GM12878 (cell line): Measurements from ENCODE around the gene CNOT3.

ENCODE experiments used
- CHD4 ChIP-seq: fragments of 200-600 bp; sonication (generic); IDR thresholded peaks from 2 replicates; pipeline ENCODE4 v1.6.1; 2016; ENCODE audit warnings: mild to moderate bottlenecking
- CTCF ChIP-seq, 3 experiments: IDR thresholded peaks in 2 of 3; conservative IDR thresholded peaks in 1 of 3; 2 replicates each; pipeline ENCODE4 v1.5.1; 2011; ENCODE audit warnings: low read depth in 3 of 3, low read length in 3 of 3, mild to moderate bottlenecking in 3 of 3, control low read depth in 2 of 3, moderate library complexity in 2 of 3, inconsistent platforms in 1 of 3, mixed read lengths in 1 of 3; ENCODE audit not compliant: control insufficient read depth in 2 of 3, insufficient read depth in 1 of 3; ENCODE audit errors: extremely low read depth in 1 of 3
- EGR1 ChIP-seq, 2 experiments: IDR thresholded peaks; 1 replicate in 1 of 2; 2 replicates in 1 of 2; pipeline ENCODE4 v1.6.1; 2011 to 2012; ENCODE audit warnings: low read depth in 2 of 2, low read length in 2 of 2, borderline replicate concordance in 1 of 2, mild to moderate bottlenecking in 1 of 2, moderate library complexity in 1 of 2
- HCFC1 ChIP-seq: fragments of 150-350 bp; IDR thresholded peaks from 2 replicates; pipeline ENCODE4 v1.6.1; 2014; ENCODE audit warnings: low read length
- JUND ChIP-seq: IDR thresholded peaks from 2 replicates; pipeline ENCODE4 v1.6.1; 2012; ENCODE audit warnings: low read depth, mild to moderate bottlenecking, low read length, improper control_type of control experiment, moderate library complexity
- MAX ChIP-seq: IDR thresholded peaks from 2 replicates; pipeline ENCODE4 v1.6.1; 2012; ENCODE audit warnings: low read depth, low read length, improper control_type of control experiment
- PBX3 ChIP-seq: IDR thresholded peaks from 2 replicates; pipeline ENCODE4 v1.6.1; 2011; ENCODE audit warnings: mild to moderate bottlenecking, low read depth, low read length, moderate library complexity; ENCODE audit not compliant: insufficient replicate concordance
- POLR2AphosphoS5 ChIP-seq: IDR thresholded peaks from 2 replicates; pipeline ENCODE4 v1.6.1; 2011; ENCODE audit warnings: mild to moderate bottlenecking, low read length, inconsistent platforms
- SMC3 ChIP-seq: IDR thresholded peaks from 2 replicates; pipeline ENCODE4 v1.6.1; 2011; ENCODE audit warnings: low read length, improper control_type of control experiment, borderline replicate concordance
- USF2 ChIP-seq: IDR thresholded peaks from 2 replicates; pipeline ENCODE4 v1.6.1; 2011; ENCODE audit warnings: low read depth, low read length, improper control_type of control experiment, borderline replicate concordance

- no peak for TF ChIP-seq USF2
- TF ChIP-seq EGR1 (IDR thresholded peaks at IDR 0.05; ENCODE audit: borderline replicate concordance in 1 of 2, low read depth in 2 of 2, low read length in 2 of 2), result no peak
- no peak for TF ChIP-seq CTCF (IDR thresholded peaks at IDR 0.05 in 2 of 3, conservative IDR thresholded peaks at IDR 0.05 in 1 of 3; ENCODE audit: control insufficient read depth in 2 of 3, extremely low read depth in 1 of 3, insufficient read depth in 1 of 3, low read depth in 3 of 3, low read length in 3 of 3)
- TF ChIP-seq CHD4, result no peak
- TF ChIP-seq PBX3, result no peak
- no peak for TF ChIP-seq HCFC1
- no peak for TF ChIP-seq POLR2AphosphoS5
- no peak for TF ChIP-seq SMC3
- TF ChIP-seq MAX, result no peak
- TF ChIP-seq JUND, result no peak
These were observed 1.3 kb upstream of the CNOT3 start for GRCh38 chr19:54136086-54136863.
